ENCODE measurements around the gene ST8SIA5. TPM values are rescaled to one million over a fixed set of nuclear protein-coding genes. Genes with fewer than 3 reads are reported as not detected.
"Not testable (repeated sequence)": the region's sequence is repeated elsewhere in the genome, so short reads cannot be mapped to it uniquely, and the experiment has no call there.

The ST8SIA5 gene, protein sequence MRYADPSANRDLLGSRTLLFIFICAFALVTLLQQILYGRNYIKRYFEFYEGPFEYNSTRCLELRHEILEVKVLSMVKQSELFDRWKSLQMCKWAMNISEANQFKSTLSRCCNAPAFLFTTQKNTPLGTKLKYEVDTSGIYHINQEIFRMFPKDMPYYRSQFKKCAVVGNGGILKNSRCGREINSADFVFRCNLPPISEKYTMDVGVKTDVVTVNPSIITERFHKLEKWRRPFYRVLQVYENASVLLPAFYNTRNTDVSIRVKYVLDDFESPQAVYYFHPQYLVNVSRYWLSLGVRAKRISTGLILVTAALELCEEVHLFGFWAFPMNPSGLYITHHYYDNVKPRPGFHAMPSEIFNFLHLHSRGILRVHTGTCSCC
- not detected in 2 replicates for total RNA-seq (2014; rRNA removed; shearing (Covaris generic))
- not detected in 2 replicates for polyA plus RNA-seq (2015; cell fraction: cytosol; rRNA removed)
- 0.62 TPM in 1 of 2 replicates, not detected in the other for polyA plus RNA-seq (2015; cell fraction: nucleus; rRNA removed)

DNA sequence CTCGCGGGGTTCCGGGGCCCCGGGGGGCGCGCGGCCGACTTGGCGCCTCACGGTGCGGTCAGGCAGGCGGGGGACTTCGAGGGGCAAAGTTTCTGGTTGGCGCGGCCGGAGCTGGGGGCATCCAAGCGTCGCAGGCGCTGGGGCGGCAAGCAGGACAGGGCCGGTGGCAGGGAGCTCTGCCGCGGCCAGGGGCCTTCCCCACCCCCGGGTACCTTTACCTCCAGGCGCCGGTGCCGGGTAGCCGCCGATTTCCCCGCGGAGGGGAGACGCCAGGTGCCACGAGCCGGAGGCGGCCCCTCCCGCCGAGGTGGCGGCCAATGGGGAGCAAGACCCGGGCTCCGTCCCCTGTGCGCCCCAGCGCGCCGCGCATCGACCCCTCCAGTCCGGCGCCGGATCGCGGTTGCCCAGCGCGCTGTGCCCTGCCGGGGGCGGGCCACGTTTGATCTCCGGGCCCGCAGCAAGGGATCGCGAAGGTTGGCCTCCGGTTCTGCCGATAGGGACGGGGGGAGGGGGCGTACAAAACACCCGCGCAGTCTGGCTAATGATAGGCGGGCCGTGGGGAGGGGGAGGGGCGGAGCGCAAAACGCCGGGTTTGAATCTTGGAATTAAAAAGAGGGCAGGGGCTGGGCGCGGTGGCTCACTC lies at the start of gene ST8SIA5:
ST8SIA5 (minus strand) TSS at position 495 of the 643 bp plus-strand sequence. CDS start 545 bp downstream, outside the sequence.
- no peak for DNase-seq (ENCODE audit: low read depth)

DNA sequence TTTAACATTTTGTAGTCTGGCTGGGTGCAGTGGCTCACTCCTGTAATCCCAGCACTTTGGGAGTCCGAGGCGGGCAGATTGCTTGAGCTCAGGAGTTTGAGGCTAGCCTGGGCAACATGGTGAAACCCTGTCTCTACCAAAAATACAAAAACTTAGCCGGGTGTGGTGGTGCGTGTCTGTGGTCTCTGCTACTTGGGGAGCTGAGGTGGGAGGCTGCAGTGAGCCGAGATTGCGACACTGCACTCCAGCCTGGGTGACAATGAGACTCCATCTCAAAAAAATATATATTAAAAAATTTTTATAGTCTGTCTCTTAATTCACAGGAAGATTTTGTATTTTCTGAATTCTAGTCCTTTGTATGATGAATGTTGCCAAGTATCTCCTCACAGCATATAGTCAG lies 39.1 kb upstream of the ST8SIA5 start:
- DNase-seq (ENCODE audit: low read depth) = not testable (repeated sequence)

DNA sequence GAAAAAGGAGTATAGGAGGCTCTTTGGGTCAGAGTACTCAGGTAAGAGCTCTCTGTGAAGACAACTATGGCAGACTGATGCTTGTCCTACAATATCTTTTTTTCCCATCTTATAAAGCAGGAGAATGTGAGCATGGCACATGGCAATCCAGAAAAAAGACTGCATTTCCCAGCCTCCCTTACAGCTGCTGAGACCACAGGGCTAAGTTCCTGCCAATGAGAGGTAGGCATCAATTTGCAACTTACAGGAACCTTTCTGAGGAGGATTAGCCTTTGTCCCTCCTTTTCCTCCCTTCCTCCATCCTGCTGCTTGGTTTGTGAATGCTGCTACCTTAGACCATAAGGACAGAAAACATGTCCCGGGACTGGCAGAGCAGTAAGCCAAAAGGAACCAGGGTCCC lies 37.8 kb upstream of the ST8SIA5 start:
- DNase-seq (ENCODE audit: low read depth) = no peak

DNA sequence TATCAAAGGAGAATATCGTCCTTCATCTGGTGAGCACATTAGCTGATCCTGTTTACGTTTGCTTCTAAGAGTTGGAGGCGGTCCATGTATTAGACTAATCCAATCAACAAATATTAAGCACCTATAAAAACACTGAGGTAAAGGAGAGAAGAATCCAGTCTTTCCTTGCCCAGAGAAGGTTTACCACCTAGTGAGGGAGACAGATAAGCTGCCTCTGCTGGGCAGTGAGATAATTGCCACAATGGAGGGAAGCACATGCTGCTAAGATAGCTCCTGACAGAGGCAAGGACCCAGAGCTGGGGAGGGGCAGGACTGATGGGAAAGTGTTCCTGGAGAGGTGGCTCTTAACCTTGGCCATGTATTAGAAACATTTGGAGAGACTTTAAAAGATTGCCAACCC lies 36.7 kb upstream of the ST8SIA5 start:
- no peak for DNase-seq (ENCODE audit: low read depth)

DNA sequence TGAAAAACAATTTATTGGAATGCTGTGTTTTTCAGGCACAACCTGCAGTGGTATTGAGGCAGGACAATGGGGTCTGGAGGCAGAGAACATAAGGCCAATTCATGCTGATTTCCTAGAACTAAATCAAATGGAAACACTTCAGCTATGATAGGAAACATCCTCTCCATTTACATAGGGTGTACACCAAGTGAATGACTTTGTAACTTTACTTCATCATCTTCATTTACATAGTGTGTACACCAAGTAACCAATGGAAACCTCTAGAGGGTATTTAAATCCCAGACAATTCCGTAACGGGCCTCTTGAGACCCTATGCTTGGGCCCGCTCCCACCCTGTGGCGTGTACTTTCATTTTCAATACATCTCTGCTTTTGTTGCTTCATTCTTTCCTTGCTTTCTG lies 32.2 kb upstream of the ST8SIA5 start:
- no peak for DNase-seq (ENCODE audit: low read depth)

DNA sequence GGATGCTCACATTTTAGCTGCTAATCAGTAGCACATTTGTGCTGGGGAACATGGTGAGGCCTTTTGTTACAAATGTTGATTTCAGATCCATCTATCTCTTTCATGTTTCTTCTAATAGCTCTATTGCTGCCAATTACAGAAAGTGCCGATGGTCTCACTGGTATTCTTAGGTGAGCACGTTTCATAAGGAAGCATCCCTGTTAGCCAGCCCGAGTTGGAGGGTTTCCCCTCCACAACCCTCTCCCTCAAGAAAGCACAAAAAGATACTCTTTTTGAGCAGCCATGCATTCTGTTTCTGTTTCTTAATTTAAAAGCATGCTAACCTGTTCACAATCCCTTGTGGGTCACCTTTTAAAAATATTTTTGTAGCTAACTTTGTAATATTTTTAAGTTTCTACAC lies 30.8 kb upstream of the ST8SIA5 start:
- no peak for DNase-seq (ENCODE audit: low read depth)

DNA sequence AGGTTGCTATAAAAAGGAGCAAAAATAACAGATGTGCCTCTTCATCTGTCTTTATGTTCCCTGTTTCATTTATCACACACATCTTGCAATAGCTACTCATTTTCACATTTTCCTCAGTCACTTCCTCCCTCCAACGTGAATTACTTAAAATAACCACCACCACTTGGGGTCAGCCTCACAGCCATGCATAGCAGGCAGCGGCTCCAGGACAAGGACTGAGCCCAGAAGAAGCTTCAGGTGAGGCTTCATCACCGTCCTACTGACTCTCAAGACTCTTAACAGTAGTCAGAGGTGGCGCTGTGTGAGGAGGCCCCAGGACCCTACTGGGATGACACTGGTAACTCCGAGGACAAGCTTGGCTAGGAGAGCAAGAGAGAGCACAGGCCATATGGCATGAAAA lies 15.5 kb upstream of the ST8SIA5 start:
- DNase-seq (ENCODE audit: low read depth) = no peak

DNA sequence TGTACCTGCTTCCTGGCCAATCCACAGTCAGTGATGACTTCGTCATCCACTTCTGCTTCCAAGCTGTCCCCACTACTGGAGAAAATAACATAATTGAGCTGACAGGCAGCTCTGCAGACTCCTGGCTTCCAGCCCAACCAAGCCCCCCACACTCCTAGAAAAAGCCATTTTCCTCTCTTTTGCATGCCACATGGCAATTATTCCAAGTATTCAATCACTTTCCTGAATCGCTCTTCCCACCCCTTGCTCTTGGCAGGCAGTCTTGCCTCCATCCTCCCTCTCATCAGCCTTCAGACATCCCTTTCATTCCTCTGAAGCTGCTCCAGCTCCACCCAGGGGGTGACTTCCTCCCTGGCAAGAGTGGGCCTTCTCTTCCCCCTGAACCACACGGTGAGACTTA lies 14.3 kb upstream of the ST8SIA5 start:
- no peak for DNase-seq (ENCODE audit: low read depth)

DNA sequence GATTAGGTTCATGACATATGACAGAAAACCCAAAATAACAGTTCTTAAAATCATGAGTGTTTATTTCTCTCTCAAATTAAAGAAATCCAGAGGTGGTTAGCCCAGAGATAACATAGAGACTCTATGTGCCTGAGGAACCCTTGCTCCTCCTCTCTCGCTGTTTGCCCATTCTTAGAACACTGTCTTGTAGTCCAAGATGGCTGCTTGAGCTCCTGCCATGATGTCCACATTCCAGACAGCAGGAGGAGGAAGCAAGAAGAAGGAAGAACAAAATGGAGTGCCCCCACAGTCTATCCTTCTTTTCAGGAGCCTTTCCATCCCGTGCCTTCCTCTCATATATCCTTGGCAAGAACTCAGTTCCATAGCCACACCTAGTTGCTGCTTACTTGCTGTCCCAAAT lies 13.9 kb upstream of the ST8SIA5 start:
- no peak for DNase-seq (ENCODE audit: low read depth)

DNA sequence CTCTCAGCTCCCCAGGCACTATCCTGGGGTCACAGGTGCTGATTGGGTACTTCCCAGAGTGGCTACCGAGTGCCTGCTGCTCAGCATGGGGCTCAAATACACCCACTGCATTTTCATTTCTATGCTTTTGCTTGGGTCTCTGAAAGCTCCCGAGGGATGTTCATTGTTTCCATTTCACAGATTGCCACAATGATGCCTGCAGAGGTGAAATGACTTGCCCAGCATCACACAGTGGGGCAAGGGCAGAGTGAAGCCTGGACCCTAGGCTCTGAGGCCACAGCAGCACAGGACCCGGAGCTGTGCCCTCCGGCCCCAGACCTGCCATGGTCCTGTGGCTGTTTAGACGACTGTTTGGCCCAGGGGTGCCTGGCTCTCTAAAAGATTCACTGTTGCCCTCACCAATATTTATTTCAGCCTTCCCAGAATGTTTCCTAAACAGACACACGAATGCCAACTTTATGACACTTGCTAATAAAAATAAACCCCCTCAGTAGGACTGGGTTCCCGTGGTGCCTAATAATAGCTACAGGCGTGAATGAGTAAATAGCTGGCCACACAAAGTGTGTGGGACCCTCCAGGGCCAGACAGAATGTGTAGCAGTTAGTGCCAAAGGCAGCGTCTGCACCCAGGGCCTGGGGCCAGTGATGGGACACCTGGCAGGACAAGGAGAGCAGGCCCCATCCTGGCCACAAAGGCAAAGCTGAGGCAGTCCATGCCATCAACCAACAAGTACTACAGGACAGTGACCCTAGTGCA lies 11.5 kb upstream of the ST8SIA5 start:
- DNase-seq (ENCODE audit: low read depth) = no peak

DNA sequence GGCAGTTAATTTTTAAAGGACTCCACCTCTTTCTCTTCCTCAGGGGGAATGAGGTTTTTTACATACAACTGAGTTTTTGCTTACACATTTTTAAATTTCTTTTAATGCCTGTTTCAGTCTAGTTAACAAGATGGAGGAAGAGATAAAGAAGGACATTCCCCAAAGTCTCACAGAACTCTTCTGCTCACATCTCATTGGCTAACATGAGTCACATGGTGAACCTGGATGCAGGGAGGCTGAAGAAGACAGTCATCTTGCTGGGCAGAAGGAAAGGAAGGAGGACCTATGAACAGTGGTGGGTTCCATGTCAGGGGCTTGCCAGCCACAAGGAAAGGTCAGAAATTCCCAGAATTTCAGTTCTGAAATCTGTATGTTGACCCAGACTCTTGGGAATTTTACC lies 10.4 kb upstream of the ST8SIA5 start:
- DNase-seq (ENCODE audit: low read depth) = no peak

DNA sequence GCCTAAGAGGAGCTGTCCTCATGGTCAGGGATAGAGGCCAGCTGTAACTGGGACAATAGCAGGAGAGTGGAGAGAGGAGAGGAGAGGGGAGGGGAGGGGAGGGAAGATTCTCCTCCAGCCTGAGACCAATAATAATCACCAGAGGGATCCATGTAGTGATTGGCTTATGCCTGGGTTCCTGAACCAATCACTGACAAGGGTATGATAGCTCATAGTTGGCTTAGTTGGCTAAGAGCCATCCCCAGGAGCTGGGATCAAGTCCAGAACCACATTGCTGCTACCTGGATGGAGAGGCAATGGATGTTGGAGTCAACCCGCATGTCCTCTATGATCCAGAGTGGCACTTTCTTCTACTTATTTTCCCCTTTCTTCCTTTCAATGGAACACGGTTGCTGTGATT lies 7.7 kb upstream of the ST8SIA5 start:
- DNase-seq (ENCODE audit: low read depth) = no peak

DNA sequence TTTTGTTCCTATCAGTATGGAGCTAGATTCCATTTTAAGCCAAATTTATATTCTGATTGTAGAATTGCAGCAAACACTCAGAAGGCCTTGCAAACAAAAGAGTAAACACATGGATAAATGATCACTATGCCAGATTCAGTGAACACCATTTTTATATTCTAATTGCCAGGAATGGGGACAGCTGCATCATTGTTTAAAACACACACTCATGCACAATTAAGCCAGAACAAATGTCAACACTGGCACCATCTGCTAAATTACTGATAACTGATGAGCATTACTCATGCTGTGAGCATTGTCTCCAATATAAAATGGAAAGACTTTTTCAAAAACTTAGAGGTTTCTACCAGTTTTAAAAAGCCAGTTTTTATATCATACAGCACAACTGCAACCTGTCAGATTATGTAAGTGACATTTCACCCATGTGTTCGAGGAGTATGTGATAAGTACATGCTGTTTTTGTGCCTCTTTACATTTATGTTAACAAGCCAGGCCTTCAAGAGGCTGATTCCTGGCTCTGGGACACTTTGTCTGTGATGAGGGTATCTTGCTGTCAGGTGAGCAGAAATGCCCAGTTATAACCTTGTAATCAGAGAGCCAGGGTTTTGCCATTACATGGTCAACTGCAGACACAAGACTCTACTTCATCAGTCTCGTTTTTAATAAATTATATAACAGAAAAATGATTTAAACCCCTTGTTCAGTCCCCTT lies 4.4 kb upstream of the ST8SIA5 start:
- no peak for DNase-seq (ENCODE audit: low read depth)

DNA sequence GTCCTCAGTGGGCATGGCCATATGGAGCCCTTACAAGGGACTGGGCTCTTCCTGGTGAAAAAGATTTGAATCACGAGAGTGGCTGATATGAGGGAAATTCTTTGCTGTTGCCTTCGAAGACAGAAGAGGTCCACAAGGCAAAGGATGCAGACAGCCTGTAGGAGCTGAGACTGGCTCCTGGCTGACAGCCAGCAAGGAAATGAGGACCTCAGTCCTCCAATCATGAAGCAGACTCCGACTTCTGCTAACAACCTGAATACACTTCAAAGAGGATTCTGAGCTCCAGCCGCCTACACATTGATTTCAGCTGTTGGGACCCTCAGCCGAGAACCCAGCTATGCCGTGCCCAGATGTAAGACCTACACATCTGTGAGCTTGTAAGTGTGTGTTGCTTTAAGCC lies 3.0 kb upstream of the ST8SIA5 start:
- no peak for DNase-seq (ENCODE audit: low read depth)

DNA sequence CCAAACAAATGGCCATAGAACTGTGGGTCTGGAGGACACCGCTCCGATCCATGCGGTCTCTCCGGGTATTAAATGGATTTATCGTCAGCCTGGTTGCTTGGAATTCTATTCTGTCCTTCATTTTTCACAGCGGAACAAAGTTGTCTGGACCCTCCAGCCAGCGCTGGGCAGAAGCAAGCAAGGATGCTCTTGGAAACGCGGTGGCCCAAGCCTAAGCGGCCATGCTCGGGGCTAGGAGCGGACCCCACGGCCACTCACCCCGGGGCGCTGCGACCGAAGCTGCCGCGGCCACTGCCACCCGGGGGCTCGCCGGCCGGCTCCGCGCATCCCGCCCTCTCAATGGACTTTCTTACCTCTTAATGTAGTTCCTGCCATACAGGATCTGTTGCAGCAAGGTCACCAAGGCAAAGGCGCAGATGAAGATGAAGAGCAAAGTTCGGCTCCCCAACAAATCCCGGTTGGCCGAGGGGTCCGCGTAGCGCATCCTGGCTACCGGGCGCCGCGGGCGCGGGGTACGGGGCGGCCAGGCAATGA lies 761 bp downstream of the ST8SIA5 start:
- DNase-seq (ENCODE audit: low read depth) = no peak

DNA sequence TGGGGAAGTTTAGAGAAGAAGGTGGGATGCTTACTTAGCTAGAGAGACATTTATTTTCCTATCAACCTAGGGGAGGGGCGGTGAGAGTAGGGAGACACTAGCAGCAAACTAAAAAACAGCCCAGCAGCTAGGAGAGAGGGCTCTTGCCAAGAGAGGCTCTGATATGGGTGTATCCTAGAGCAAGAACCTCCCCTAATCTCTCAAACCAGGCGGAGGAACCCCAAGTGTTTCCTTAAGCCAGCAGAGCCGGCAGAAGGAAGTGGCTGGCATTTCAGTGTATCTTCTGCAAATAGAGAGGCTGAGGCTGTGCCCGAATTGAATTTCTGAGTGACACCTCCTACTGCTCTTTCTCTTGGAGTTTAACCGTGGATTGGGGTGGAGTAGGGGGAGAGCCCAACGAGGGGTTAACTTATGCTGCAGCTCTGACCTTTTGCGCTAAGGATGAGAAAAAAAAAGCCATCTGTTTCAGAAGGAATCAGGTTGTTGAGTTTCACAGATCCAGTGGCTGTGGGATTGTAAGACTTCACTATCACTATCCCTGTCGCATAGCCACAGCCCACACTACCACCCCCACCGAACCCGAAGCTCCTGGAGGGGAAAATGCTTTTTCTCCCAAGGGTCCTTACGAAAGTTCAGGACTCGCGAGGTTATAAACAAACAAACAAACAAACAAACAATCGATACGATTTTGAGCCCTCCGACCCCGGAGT lies 1.4 kb downstream of the ST8SIA5 start:
- no peak for DNase-seq (ENCODE audit: low read depth)

DNA sequence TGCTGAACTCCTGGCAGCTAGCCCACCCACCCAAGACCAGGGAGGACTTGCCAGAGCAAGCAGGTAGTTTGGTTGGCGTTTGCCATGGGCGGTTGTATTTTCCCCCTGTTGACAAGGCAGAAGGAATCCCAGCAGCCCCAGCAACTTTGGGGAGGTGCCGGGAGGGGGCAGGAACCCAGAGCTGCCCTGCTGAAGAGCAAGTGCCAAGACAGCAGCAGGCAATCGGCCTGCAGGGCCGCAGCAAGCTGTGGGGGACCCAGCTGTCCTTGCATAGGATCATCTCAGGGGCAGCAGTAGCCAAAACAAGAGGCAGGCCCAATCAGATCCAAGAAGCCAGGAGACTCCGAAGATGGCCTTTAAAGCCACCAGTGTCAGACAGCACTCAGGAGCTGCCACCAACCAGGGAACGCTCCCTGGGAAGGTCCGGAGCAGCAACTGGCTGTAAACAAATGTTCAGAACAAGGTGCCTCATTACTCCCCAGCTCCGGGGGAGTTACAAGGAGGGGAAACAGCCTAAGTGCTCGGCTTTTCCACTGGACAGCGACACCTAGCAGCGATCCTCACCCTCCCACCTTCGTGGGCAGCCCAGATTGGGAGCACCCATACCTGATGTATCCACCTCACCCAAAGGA lies 2.1 kb downstream of the ST8SIA5 start:
- no peak for DNase-seq (ENCODE audit: low read depth)

DNA sequence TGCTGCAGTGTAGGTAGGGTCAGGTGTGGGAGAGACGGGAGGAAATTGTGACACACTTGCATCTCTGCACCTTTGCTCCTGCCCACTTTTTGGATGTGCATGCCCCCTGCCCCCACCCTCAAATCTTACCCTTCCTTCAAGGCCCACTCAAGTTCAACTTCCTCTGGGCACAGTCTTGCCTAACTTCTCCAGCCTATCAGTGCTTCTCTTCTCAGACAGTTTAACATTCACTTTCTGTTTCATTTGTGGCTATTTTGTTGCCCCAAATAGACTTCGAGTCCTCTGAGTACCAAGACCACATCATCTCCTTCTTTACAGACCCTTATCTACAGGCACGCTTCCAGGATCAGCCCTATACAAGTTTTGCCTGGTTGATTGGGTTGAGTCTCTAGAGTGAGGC lies 2.7 kb downstream of the ST8SIA5 start:
- no peak for DNase-seq (ENCODE audit: low read depth)

DNA sequence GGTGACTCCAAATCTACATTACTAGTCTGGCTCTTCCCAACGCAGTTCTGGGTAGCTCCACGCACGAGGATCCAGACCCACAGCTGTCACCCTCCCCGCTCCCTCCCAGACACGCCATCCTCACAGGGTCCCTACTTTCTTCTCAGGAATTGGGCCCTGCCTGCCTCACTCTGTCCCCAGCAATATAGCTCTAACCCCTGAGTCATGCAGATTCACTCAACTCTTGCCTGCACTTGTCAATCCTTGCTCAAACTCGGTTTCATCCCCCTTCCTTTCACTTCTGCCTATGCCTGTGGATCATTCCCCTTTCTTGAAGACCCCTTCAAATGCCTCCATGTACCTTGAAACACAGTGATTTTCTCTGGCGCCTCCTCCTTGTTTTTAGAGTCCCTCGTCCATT lies 5.0 kb downstream of the ST8SIA5 start:
- no peak for DNase-seq (ENCODE audit: low read depth)

DNA sequence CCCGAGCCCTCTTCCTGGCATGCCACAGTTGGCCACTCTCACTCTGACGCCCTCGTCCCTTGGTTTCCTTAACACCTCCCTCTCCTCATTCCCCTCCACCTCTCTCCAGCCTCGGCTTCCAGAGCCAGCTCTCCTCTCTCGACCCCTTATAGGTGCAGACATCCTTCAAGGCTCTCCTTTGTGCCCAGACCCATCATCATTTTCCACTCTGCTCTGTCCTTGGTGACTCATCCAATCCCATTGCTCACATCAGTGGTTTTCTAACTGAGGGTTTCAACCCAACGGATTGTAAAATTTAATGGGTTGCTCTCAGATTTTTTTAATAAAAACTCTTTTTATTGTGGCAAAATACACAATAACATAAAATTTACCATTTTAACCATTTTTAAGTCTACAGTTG lies 6.2 kb downstream of the ST8SIA5 start:
- no peak for DNase-seq (ENCODE audit: low read depth)
